GM23338 (cell line): ENCODE measurements around the gene MYH10. TPM values are rescaled to one million over a fixed set of nuclear protein-coding genes. Genes with fewer than 3 reads are reported as not detected.

Experiments
- ATAC-seq: fragments of 200-7000 bp; cut with Tn5 transposase; 3 replicates; pipeline ENCODE4 v1.9.1; 2020
- DNase-seq: peaks from one replicate; pipeline ENCODE4 v3.0.0-alpha.2; 2015; ENCODE audit warnings: low spot score
- H2AFZ ChIP-seq: fragments of 200-600 bp; sonication (generic); 2 replicates; pipeline ENCODE4 v1.8.0; 2016; ENCODE audit warnings: antibody characterized with exemption, mild to moderate bottlenecking, moderate library complexity
- H3F3A ChIP-seq: fragments of 200-600 bp; sonication (generic); replicated peaks from 2 replicates; pipeline ENCODE4 v1.8.0; 2017; ENCODE audit warnings: antibody characterized with exemption, mixed run types, low read depth
- H3K27ac ChIP-seq: fragments of 200-600 bp; sonication (generic); 2 replicates; pipeline ENCODE4 v1.6.1; 2016; ENCODE audit warnings: low read depth
- H3K27me3 ChIP-seq: fragments of 200-600 bp; sonication (generic); 2 replicates; pipeline ENCODE4 v1.8.0; 2016; ENCODE audit warnings: mild to moderate bottlenecking, mixed run types, moderate library complexity; ENCODE audit not compliant: insufficient read depth
- H3K36me3 ChIP-seq: fragments of 200-600 bp; sonication (generic); 2 replicates; pipeline ENCODE4 v1.8.0; 2016; ENCODE audit warnings: mild to moderate bottlenecking; ENCODE audit not compliant: insufficient read depth
- H3K4me1 ChIP-seq: fragments of 200-600 bp; sonication (generic); 2 replicates; pipeline ENCODE4 v1.8.0; 2016; ENCODE audit warnings: mild to moderate bottlenecking, moderate library complexity; ENCODE audit not compliant: insufficient read depth
- H3K4me2 ChIP-seq: fragments of 200-600 bp; sonication (generic); 2 replicates; pipeline ENCODE4 v1.7.1; 2017; ENCODE audit warnings: mixed run types
- H3K4me3 ChIP-seq: fragments of 200-600 bp; sonication (generic); 2 replicates; pipeline ENCODE4 v1.6.1; 2016; ENCODE audit warnings: mixed run types
- H3K79me2 ChIP-seq: fragments of 200-600 bp; sonication (generic); replicated peaks from 2 replicates; pipeline ENCODE4 v1.8.0; 2017; ENCODE audit warnings: mild to moderate bottlenecking; ENCODE audit not compliant: insufficient read depth
- H3K9me2 ChIP-seq: fragments of 200-600 bp; sonication (generic); 2 replicates; pipeline ENCODE4 v1.8.0; 2017; ENCODE audit not compliant: insufficient read depth
- H4K20me1 ChIP-seq: fragments of 200-600 bp; sonication (generic); replicated peaks from 2 replicates; pipeline ENCODE4 v1.8.0; 2017; ENCODE audit warnings: mild to moderate bottlenecking; ENCODE audit not compliant: insufficient read depth
- H3K27ac Mint-ChIP-seq: 2 replicates; pipeline ENCODE4 v1.8.0; 2020; ENCODE audit warnings: inconsistent platforms, mild to moderate bottlenecking, moderate library complexity, mixed read lengths
- H3K27me3 Mint-ChIP-seq: 3 replicates; pipeline ENCODE4 v1.8.0; 2022; ENCODE audit warnings: low read depth, mild to moderate bottlenecking, moderate library complexity, mixed read lengths, inconsistent platforms; ENCODE audit not compliant: insufficient read depth, poor library complexity
- H3K36me3 Mint-ChIP-seq: 3 replicates; pipeline ENCODE4 v1.8.0; 2021; ENCODE audit warnings: low read depth, mild to moderate bottlenecking, inconsistent platforms, moderate library complexity, mixed read lengths
- H3K4me1 Mint-ChIP-seq: 3 replicates; pipeline ENCODE4 v1.8.0; 2020; ENCODE audit warnings: mild to moderate bottlenecking, inconsistent platforms, mixed read lengths
- H3K4me3 Mint-ChIP-seq: 3 replicates; pipeline ENCODE4 v1.8.0; 2021; ENCODE audit warnings: moderate library complexity, mild to moderate bottlenecking, inconsistent platforms, mixed read lengths
- H3K9me3 Mint-ChIP-seq: 3 replicates; pipeline ENCODE4 v1.8.0; 2020; ENCODE audit warnings: moderate library complexity, mild to moderate bottlenecking, inconsistent platforms, mixed read lengths
- EZH2 ChIP-seq: fragments of 200-600 bp; sonication (generic); IDR thresholded peaks from one replicate; pipeline ENCODE4 v1.8.0; 2017; ENCODE audit warnings: antibody characterized with exemption, mild to moderate bottlenecking, low read depth; ENCODE audit not compliant: unreplicated experiment
- EZH2phosphoT487 ChIP-seq: fragments of 200-600 bp; sonication (generic); IDR thresholded peaks from one replicate; pipeline ENCODE4 v1.8.1; 2018; ENCODE audit warnings: antibody characterized with exemption; ENCODE audit not compliant: unreplicated experiment
- JUNB ChIP-seq: IDR thresholded peaks from one replicate; pipeline ENCODE4 v1.6.1; 2016; ENCODE audit warnings: antibody characterized with exemption; ENCODE audit not compliant: unreplicated experiment
- NANOG ChIP-seq: IDR thresholded peaks from 2 replicates; pipeline ENCODE4 v1.6.1; 2016; ENCODE audit warnings: antibody characterized with exemption, borderline replicate concordance
- POLR2AphosphoS5 ChIP-seq: IDR thresholded peaks from 2 replicates; pipeline ENCODE4 v1.6.1; 2016; ENCODE audit warnings: antibody characterized with exemption, low read depth
- STAT1 ChIP-seq: IDR thresholded peaks from one replicate; pipeline ENCODE4 v1.6.1; 2016; ENCODE audit warnings: antibody characterized with exemption; ENCODE audit not compliant: unreplicated experiment
- ZNF114 ChIP-seq: fragments of 250-450 bp; sonication (Bioruptor Pico); IDR thresholded peaks from 2 replicates; pipeline ENCODE4 v1.5.0; 2020; ENCODE audit warnings: mild to moderate bottlenecking, moderate library complexity
- ZNF331 ChIP-seq: fragments of 250-450 bp; sonication (Bioruptor Pico); IDR thresholded peaks from 2 replicates; pipeline ENCODE4 v1.5.0; 2020; ENCODE audit warnings: low read depth, mild to moderate bottlenecking, moderate library complexity
- polyA plus RNA-seq: library from polyadenylated mRNA; unstranded; fragments of >200 nt; fragmentation: Nextera tagmentation; extraction: Ambion mirVana; gene quantifications from 2 replicates; pipeline ENCODE4 v1.2.1, GENCODE V29; 2016
- total RNA-seq: library from RNA; depleted of rRNA; stranded (reverse); fragments of >200 nt; shearing (Covaris generic); gene quantifications from 2 replicates; pipeline ENCODE4 v1.2.3, GENCODE V29; 2014
- TF ChIP-seq, protein P1 (sequence below): IDR thresholded peaks from 2 replicates; pipeline ENCODE4 v1.6.1; 2016; ENCODE audit warnings: antibody characterized with exemption
- TF ChIP-seq, protein P2 (sequence below): fragments of 250-450 bp; sonication (Bioruptor Pico); IDR thresholded peaks from 2 replicates; pipeline ENCODE4 v1.5.0; 2020; ENCODE audit warnings: mild to moderate bottlenecking, moderate library complexity
- TF ChIP-seq, protein P3 (sequence below), 2 experiments: fragments of 200-600 bp in 1 of 2; sonication (generic) in 1 of 2; conservative IDR thresholded peaks; 2 replicates each; pipeline versions ENCODE4 v1.5.1 to v1.6.1; 2016 to 2017; ENCODE audit warnings: antibody characterized with exemption in 2 of 2, low read depth in 2 of 2, mild to moderate bottlenecking in 2 of 2, moderate library complexity in 1 of 2

MYH10 gene
- total and polyA plus RNA-seq, 2 experiments from 2014 or later: 89.5 to 230 TPM

DNA sequence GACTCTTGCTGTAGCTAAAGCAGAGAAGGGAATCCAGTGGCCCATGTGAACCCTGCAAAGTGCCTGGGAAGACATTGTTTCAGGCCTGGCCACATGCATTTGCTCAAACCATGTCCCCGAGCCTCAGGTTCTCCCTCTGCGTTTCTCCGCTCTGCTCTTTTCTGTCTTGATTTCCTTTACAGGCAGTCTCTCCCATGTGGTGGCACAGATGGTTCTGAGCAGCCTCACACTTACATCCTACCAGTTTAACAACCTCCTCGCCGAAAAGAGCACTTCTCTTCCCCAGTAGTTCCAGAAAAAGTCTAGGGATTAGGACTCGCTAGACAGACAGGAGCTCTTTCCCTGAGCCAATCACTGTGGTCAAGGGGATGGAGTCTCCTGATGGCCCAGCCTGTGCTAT, 28.3 kb upstream of the MYH10 start:
- no peak overlapping the region for H3K4me3 Mint-ChIP-seq
- peaks cover 9% of the 10 kb centered on the region; the same call in 2 of the 3 replicates for H3K9me3 Mint-ChIP-seq
- Histone ChIP-seq H3K4me3 (no peak overlapping the region), H3K9me2 (no peaks in the 10 kb centered on the region), H3K27ac (no peak overlapping the region), H3K4me1 (no peaks in the 10 kb centered on the region), H4K20me1 (no peaks in the 10 kb centered on the region), H3K79me2 (no peaks in the 10 kb centered on the region), H3K4me2 (no peak overlapping the region), H3K36me3 (no peaks in the 10 kb centered on the region; the same call in 1 of the 2 replicates), H3F3A (no peaks in the 10 kb centered on the region), H3K27me3 (no peaks in the 10 kb centered on the region), H2AFZ (no peak overlapping the region)
- DNase-seq: no peak
- H3K36me3 Mint-ChIP-seq: no peaks in the 10 kb centered on the region
- no peak for ATAC-seq
- no peak overlapping the region for H3K27ac Mint-ChIP-seq
- peaks cover 2% of the 10 kb centered on the region for H3K27me3 Mint-ChIP-seq
- no peaks in the 10 kb centered on the region for H3K4me1 Mint-ChIP-seq
- TF ChIP-seq, protein P1, sequence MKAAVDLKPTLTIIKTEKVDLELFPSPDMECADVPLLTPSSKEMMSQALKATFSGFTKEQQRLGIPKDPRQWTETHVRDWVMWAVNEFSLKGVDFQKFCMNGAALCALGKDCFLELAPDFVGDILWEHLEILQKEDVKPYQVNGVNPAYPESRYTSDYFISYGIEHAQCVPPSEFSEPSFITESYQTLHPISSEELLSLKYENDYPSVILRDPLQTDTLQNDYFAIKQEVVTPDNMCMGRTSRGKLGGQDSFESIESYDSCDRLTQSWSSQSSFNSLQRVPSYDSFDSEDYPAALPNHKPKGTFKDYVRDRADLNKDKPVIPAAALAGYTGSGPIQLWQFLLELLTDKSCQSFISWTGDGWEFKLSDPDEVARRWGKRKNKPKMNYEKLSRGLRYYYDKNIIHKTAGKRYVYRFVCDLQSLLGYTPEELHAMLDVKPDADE: no peak
- no peak for TF ChIP-seq ZNF331 (CRISPR knock-in tag)
- no peak for TF ChIP-seq POLR2AphosphoS5
- TF ChIP-seq, protein P2, sequence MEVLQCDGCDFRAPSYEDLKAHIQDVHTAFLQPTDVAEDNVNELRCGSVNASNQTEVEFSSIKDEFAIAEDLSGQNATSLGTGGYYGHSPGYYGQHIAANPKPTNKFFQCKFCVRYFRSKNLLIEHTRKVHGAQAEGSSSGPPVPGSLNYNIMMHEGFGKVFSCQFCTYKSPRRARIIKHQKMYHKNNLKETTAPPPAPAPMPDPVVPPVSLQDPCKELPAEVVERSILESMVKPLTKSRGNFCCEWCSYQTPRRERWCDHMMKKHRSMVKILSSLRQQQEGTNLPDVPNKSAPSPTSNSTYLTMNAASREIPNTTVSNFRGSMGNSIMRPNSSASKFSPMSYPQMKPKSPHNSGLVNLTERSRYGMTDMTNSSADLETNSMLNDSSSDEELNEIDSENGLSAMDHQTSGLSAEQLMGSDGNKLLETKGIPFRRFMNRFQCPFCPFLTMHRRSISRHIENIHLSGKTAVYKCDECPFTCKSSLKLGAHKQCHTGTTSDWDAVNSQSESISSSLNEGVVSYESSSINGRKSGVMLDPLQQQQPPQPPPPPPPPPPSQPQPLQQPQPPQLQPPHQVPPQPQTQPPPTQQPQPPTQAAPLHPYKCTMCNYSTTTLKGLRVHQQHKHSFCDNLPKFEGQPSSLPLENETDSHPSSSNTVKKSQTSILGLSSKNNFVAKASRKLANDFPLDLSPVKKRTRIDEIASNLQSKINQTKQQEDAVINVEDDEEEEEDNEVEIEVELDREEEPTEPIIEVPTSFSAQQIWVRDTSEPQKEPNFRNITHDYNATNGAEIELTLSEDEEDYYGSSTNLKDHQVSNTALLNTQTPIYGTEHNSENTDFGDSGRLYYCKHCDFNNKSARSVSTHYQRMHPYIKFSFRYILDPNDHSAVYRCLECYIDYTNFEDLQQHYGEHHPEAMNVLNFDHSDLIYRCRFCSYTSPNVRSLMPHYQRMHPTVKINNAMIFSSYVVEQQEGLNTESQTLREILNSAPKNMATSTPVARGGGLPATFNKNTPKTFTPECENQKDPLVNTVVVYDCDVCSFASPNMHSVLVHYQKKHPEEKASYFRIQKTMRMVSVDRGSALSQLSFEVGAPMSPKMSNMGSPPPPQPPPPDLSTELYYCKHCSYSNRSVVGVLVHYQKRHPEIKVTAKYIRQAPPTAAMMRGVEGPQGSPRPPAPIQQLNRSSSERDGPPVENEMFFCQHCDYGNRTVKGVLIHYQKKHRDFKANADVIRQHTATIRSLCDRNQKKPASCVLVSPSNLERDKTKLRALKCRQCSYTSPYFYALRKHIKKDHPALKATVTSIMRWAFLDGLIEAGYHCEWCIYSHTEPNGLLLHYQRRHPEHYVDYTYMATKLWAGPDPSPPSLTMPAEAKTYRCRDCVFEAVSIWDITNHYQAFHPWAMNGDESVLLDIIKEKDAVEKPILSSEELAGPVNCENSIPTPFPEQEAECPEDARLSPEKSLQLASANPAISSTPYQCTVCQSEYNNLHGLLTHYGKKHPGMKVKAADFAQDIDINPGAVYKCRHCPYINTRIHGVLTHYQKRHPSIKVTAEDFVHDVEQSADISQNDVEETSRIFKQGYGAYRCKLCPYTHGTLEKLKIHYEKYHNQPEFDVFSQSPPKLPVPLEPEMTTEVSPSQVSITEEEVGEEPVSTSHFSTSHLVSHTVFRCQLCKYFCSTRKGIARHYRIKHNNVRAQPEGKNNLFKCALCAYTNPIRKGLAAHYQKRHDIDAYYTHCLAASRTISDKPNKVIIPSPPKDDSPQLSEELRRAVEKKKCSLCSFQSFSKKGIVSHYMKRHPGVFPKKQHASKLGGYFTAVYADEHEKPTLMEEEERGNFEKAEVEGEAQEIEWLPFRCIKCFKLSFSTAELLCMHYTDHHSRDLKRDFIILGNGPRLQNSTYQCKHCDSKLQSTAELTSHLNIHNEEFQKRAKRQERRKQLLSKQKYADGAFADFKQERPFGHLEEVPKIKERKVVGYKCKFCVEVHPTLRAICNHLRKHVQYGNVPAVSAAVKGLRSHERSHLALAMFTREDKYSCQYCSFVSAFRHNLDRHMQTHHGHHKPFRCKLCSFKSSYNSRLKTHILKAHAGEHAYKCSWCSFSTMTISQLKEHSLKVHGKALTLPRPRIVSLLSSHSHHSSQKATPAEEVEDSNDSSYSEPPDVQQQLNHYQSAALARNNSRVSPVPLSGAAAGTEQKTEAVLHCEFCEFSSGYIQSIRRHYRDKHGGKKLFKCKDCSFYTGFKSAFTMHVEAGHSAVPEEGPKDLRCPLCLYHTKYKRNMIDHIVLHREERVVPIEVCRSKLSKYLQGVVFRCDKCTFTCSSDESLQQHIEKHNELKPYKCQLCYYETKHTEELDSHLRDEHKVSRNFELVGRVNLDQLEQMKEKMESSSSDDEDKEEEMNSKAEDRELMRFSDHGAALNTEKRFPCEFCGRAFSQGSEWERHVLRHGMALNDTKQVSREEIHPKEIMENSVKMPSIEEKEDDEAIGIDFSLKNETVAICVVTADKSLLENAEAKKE (CRISPR knock-in tag): no peak
- no peak for TF ChIP-seq STAT1
- no peak for TF ChIP-seq EZH2phosphoT487
- no peak for TF ChIP-seq ZNF114 (CRISPR knock-in tag)
- no peak for TF ChIP-seq JUNB
- TF ChIP-seq NANOG: no peak
- TF ChIP-seq EZH2: no peak
- TF ChIP-seq, protein P3, sequence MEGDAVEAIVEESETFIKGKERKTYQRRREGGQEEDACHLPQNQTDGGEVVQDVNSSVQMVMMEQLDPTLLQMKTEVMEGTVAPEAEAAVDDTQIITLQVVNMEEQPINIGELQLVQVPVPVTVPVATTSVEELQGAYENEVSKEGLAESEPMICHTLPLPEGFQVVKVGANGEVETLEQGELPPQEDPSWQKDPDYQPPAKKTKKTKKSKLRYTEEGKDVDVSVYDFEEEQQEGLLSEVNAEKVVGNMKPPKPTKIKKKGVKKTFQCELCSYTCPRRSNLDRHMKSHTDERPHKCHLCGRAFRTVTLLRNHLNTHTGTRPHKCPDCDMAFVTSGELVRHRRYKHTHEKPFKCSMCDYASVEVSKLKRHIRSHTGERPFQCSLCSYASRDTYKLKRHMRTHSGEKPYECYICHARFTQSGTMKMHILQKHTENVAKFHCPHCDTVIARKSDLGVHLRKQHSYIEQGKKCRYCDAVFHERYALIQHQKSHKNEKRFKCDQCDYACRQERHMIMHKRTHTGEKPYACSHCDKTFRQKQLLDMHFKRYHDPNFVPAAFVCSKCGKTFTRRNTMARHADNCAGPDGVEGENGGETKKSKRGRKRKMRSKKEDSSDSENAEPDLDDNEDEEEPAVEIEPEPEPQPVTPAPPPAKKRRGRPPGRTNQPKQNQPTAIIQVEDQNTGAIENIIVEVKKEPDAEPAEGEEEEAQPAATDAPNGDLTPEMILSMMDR (conservative IDR thresholded peaks at IDR 0.05; ENCODE audit: low read depth in 2 of 2): no peak
